Brain microvascular endothelial cell (primary cell): ENCODE data around the gene IDH3A.

ENCODE experiments used
- DNase-seq: peaks from one replicate; pipeline ENCODE4 v3.0.0-alpha.2; 2020
- H3K27ac ChIP-seq: fragments of 250-450 bp; sonication (Bioruptor Pico); 2 replicates; pipeline ENCODE4 v1.5.1; 2020; ENCODE audit warnings: mild to moderate bottlenecking, moderate library complexity
- H3K27me3 ChIP-seq: fragments of 250-450 bp; sonication (Bioruptor Pico); replicated peaks from 2 replicates; pipeline ENCODE4 v1.5.1; 2020; ENCODE audit warnings: mild to moderate bottlenecking
- H3K36me3 ChIP-seq: fragments of 250-450 bp; sonication (Bioruptor Pico); replicated peaks from 2 replicates; pipeline ENCODE4 v1.5.1; 2020; ENCODE audit warnings: mild to moderate bottlenecking
- H3K4me3 ChIP-seq: 2 replicates; pipeline ENCODE4 v1.5.1; 2011; ENCODE audit warnings: low read depth, mild to moderate bottlenecking, control low read depth, low read length, moderate library complexity
- in situ Hi-C: cut with HindIII; loops from 2 replicates; pipeline ENCODE4 v1.10.0; 2017; ENCODE audit warnings: low sequenced_read_pairs, low pct_ligation_motif_present
- TF ChIP-seq, protein P1 (sequence below): IDR thresholded peaks from 2 replicates; pipeline ENCODE4 v1.5.1; 2011; ENCODE audit warnings: low read depth, mild to moderate bottlenecking, moderate library complexity, low read length, control low read depth, inconsistent platforms; ENCODE audit errors: missing control alignments

Gene IDH3A

DNA sequence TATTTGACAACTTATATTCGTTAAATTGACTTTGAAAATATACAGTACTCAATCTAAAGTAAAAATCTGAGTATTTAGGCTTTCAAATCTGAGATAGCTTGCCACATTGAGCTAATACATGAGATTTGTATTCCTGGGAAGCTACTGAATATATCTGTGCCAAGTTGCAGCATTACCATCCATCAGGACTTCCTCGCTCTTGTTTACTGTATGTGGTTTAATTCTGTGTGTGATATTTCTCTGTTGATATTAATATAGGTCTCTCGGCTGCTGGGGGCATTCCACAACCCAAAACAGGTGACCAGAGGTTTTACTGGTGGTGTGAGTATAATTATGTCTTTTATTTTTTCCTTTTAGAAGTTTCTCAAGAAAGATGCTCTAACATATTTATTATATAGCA lies 5.8 kb downstream of the IDH3A start:
- no peaks in the 10 kb centered on the region for H3K27me3 ChIP-seq
- H3K4me3 ChIP-seq = no peak overlapping the region
- TF ChIP-seq, protein P1, sequence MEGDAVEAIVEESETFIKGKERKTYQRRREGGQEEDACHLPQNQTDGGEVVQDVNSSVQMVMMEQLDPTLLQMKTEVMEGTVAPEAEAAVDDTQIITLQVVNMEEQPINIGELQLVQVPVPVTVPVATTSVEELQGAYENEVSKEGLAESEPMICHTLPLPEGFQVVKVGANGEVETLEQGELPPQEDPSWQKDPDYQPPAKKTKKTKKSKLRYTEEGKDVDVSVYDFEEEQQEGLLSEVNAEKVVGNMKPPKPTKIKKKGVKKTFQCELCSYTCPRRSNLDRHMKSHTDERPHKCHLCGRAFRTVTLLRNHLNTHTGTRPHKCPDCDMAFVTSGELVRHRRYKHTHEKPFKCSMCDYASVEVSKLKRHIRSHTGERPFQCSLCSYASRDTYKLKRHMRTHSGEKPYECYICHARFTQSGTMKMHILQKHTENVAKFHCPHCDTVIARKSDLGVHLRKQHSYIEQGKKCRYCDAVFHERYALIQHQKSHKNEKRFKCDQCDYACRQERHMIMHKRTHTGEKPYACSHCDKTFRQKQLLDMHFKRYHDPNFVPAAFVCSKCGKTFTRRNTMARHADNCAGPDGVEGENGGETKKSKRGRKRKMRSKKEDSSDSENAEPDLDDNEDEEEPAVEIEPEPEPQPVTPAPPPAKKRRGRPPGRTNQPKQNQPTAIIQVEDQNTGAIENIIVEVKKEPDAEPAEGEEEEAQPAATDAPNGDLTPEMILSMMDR = no peak
- H3K27ac ChIP-seq = no peak overlapping the region
- in situ Hi-C loops = no loop called here
- peaks cover 9% of the 10 kb centered on the region for H3K36me3 ChIP-seq
- no peak for DNase-seq

DNA sequence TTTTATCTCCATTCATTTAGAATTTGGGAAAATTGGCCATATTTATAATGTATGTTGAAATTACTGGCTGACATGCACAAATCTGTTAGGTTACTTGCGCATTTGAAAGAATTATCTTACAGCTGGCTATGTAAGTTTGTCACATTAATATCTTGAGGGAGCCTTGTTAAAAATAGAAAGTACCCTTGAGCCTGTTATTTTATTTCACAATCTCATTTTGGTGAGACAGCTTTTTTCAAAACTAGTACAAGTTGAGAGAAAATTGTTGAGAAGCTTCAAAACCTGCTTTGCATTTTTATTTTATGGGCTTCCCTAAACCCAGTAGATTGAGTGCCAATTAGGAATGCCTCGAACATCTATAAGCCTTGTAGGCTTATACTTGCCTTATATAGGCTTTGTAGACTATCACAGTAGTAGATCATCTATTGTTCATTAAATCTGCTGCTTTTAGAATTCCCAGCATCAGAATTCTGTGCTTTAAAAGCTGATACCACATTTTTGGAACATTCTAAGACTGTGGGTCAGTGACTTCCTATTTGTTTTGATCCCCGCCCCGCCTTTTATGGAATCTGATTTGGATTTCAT lies 6.3 kb downstream of the IDH3A start:
- Histone ChIP-seq H3K4me3 (no peak overlapping the region), H3K27me3 (no peaks in the 10 kb centered on the region), H3K36me3 (peaks cover 11% of the 10 kb centered on the region), H3K27ac (no peak overlapping the region)
- TF ChIP-seq, protein P1 = no peak
- in situ Hi-C loops = no loop called here
- DNase-seq = no peak

DNA sequence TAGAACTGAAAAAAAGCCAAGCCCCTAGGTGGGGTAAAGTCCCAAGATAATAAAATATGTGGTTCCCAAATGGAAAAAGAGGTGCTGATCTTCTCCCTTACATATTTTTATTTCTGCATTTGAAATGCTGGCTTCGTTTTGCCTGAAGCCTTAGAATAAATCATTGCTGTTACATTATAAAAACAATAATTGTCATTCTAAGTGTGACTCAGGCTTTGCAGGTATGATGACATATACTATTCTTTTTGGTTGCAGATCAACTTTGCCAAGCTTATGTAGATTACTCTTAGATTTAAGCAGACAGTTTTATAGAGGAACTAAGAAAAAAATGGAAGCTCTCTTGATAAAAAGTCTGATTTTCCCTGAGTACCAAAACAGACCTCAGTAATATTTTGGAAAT lies 7.5 kb downstream of the IDH3A start:
- no peak for DNase-seq
- in situ Hi-C loops = no loop called here
- Histone ChIP-seq H3K4me3 (no peak overlapping the region), H3K27me3 (no peaks in the 10 kb centered on the region), H3K36me3 (peaks cover 11% of the 10 kb centered on the region), H3K27ac (no peak overlapping the region)
- TF ChIP-seq, protein P1 = no peak

DNA sequence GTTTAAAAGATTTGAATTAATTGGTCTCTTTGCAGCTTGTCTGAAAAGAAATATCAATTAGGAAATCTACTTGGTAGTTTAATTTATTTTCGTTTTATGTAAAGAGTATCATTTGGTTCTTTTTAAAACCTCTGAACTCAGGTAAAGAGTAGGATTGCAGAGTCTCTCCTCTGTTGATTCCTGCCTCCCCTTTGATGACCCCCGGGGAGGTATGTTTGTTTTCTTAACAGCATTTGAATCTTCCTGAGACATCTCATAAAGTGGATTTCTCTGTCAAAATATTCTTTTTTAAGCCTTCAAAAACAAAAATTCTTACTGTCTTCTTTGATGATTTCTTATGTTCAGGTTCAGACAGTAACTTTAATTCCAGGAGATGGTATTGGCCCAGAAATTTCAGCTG lies 8.0 kb downstream of the IDH3A start:
- no peak overlapping the region for H3K4me3 ChIP-seq
- H3K36me3 ChIP-seq = peaks cover 11% of the 10 kb centered on the region
- DNase-seq = no peak
- no peaks in the 10 kb centered on the region for H3K27me3 ChIP-seq
- H3K27ac ChIP-seq = no peak overlapping the region
- in situ Hi-C loops = no loop called here
- TF ChIP-seq, protein P1 = no peak

DNA sequence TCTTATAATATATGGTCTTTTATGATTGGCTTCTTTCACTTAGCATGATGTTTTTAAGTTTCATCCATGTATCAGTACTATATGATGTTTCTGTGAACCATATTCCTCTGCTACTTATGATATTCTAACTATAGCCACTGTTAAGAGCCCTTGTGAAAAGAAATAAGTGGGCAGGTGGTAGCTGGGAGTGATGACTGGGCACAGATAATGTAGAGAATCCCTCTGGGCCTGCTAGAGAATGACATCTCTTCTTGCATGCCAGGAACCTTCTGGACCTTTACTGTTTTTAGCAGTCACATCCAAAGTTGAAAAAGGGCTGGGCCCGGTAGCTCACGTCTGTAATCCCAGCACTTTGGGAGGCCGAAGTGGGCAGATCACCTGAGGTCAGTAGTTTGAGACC lies 10.2 kb downstream of the IDH3A start:
- no peaks in the 10 kb centered on the region for H3K27me3 ChIP-seq
- no peak overlapping the region for H3K4me3 ChIP-seq
- H3K36me3 ChIP-seq = peaks cover 11% of the 10 kb centered on the region
- DNase-seq = no peak
- no peak overlapping the region for H3K27ac ChIP-seq
- in situ Hi-C loops = no loop called here
- TF ChIP-seq, protein P1 = no peak

DNA sequence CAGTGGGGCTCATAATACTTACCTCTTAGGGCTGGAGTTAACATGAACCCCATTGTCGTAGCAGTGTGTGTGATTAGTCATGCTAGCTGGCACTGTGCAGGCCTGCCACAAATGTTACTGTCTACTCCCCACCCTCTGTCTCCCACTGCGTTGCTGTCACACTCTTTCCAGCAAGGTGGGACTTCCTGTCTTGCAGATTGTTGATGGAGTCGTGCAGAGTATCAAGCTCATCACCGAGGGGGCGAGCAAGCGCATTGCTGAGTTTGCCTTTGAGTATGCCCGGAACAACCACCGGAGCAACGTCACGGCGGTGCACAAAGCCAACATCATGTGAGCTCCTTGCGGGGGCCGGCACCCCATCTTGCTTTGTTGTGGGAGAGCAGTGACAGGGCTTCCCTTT lies 12.9 kb downstream of the IDH3A start:
- no peak for DNase-seq
- TF ChIP-seq, protein P1 = no peak

More for the DNA sequence above, 12.9 kb downstream of the IDH3A start:
- in situ Hi-C loops = no loop called here
- Histone ChIP-seq H3K36me3 (peaks cover 24% of the 10 kb centered on the region), H3K4me3 (no peak overlapping the region), H3K27me3 (no peaks in the 10 kb centered on the region), H3K27ac (no peak overlapping the region)
